ENCODE measurements around the gene GPC2. TPM values are rescaled to one million over a fixed set of nuclear protein-coding genes. Genes with fewer than 3 reads are reported as not detected.
"Not testable (repeated sequence)": the region's sequence is repeated elsewhere in the genome, so short reads cannot be mapped to it uniquely, and the experiment has no call there.

GPC2 gene, protein sequence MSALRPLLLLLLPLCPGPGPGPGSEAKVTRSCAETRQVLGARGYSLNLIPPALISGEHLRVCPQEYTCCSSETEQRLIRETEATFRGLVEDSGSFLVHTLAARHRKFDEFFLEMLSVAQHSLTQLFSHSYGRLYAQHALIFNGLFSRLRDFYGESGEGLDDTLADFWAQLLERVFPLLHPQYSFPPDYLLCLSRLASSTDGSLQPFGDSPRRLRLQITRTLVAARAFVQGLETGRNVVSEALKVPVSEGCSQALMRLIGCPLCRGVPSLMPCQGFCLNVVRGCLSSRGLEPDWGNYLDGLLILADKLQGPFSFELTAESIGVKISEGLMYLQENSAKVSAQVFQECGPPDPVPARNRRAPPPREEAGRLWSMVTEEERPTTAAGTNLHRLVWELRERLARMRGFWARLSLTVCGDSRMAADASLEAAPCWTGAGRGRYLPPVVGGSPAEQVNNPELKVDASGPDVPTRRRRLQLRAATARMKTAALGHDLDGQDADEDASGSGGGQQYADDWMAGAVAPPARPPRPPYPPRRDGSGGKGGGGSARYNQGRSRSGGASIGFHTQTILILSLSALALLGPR
- total RNA-seq, result 1 to 10 TPM; 1.8 to 5.0 TPM

DNA sequence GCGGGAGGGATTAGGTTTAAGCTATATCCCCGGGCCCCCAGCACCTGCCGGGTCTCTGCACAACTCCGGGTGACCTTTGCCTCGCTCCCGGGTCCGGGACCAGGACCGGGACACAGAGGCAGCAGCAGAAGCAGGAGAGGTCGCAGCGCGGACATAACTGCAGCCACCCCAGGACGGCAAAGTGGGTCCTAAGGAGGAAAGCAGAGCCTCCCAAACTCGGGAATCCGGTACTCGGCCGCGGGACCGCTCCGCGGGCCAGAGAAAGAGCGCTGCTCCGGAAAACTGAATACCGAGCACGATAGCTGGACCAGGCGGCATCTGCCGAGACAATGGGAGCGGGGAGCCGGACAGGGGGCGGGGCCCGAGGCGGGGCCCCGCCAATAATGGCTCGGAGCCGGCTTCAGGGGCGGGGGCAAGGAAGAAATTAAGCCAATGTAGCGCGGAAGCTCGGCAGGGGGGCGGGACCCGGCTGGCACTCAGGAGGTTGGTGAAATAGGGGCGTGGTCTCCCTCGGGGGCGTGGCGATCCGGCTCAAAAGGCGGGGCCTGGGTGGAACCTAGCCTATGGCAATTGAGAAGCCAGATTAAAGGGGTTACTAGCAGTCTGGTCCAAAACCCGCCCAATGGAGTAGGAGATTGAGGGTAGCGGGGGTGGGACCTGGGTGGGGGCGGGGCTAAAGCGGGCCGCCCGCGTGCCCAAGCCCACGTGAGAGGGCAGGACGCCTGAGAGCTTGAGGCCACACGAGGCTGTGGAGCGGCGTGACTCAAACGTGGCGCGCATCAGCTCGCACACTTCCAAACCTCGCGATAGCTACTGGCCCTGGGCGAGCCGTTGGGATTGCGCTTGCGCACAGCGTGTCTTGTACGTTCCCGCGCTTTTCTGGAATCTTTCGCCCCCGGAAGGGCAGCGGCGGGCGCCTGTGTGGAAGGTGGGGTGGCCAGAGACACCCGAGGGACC, at the start of gene GPC2, which contains the start of gene STAG3:
TSS of gene GPC2 (minus strand) at position 337 of the 957 bp plus-strand sequence. CDS start at position 155, 182 bp downstream.
TSS of gene STAG3 (plus strand) at position 874 of the 957 bp plus-strand sequence. CDS start 2,639 bp downstream, outside the sequence.
- DNase-seq (ENCODE audit: low spot score) (peak; percentile 78), ATAC-seq (ENCODE audit: insufficient number of reproducible peaks, low FRiP score, low read depth) (peak; percentile 86)
- TF ChIP-seq, protein P1, sequence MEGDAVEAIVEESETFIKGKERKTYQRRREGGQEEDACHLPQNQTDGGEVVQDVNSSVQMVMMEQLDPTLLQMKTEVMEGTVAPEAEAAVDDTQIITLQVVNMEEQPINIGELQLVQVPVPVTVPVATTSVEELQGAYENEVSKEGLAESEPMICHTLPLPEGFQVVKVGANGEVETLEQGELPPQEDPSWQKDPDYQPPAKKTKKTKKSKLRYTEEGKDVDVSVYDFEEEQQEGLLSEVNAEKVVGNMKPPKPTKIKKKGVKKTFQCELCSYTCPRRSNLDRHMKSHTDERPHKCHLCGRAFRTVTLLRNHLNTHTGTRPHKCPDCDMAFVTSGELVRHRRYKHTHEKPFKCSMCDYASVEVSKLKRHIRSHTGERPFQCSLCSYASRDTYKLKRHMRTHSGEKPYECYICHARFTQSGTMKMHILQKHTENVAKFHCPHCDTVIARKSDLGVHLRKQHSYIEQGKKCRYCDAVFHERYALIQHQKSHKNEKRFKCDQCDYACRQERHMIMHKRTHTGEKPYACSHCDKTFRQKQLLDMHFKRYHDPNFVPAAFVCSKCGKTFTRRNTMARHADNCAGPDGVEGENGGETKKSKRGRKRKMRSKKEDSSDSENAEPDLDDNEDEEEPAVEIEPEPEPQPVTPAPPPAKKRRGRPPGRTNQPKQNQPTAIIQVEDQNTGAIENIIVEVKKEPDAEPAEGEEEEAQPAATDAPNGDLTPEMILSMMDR (IDR thresholded peaks at IDR 0.05), result no peak
- no peaks in the 10 kb centered on the region for H3K36me3 ChIP-seq
- H3K27ac ChIP-seq, result no peak within 1 kb of the TSS
- H3K4me1 ChIP-seq (ENCODE audit: control insufficient read depth in 1 of 2, low read depth in 2 of 2), result peaks cover 6 to 14% of the 10 kb centered on the region in 2 donors
- H3K4me3 ChIP-seq, result peak within 1 kb of the TSS; percentile 84
- no peaks in the 10 kb centered on the region for H3K27me3 ChIP-seq (replicated peaks; ENCODE audit: insufficient read depth)
- H3K9me3 ChIP-seq, result no peaks in the 10 kb centered on the region

- H3K36me3 ChIP-seq; H3K4me3 ChIP-seq; H3K4me1 ChIP-seq (ENCODE audit: control insufficient read depth in 1 of 2, low read depth in 2 of 2); ATAC-seq (ENCODE audit: insufficient number of reproducible peaks, low FRiP score, low read depth); H3K27ac ChIP-seq; DNase-seq (ENCODE audit: low spot score); H3K9me3 ChIP-seq; H3K27me3 ChIP-seq (replicated peaks; ENCODE audit: insufficient read depth): not testable (repeated sequence)
Measured at GRCh38 chr7:100224891-100225290, 47.7 kb upstream of the GPC2 start.

DNA sequence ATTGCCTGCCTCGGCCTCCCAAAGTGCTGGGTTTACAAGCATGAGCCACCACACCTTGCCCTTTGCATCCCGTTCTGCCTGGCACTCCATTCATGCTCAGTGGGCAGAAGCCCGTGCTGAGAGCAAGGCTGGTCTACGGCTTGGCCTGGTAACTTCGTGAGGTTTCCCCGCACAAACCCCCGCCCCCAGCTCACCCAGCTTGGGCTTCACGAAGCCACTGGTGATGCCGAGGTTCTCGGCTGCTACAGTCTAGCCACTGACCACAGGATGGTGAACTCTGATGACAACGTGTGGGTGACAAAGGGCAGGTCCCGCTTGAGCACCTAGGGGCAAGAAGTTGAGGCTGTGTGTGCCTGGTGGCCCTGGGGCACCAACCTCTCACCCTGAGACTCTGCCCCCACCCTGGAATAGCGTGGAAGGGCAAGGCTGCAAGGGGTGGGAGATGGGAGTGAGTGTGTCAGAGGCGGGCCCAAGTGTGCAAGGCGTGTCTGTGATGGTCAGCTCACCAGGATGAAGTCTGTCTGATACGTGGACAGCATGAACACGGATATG, 46.3 kb upstream of the GPC2 start:
- not testable (repeated sequence) for H3K9me3 ChIP-seq; H3K27me3 ChIP-seq (replicated peaks; ENCODE audit: insufficient read depth); ATAC-seq (ENCODE audit: insufficient number of reproducible peaks, low FRiP score, low read depth); DNase-seq (ENCODE audit: low spot score); H3K36me3 ChIP-seq; H3K4me3 ChIP-seq; H3K27ac ChIP-seq; H3K4me1 ChIP-seq (ENCODE audit: control insufficient read depth in 1 of 2, low read depth in 2 of 2)

DNA sequence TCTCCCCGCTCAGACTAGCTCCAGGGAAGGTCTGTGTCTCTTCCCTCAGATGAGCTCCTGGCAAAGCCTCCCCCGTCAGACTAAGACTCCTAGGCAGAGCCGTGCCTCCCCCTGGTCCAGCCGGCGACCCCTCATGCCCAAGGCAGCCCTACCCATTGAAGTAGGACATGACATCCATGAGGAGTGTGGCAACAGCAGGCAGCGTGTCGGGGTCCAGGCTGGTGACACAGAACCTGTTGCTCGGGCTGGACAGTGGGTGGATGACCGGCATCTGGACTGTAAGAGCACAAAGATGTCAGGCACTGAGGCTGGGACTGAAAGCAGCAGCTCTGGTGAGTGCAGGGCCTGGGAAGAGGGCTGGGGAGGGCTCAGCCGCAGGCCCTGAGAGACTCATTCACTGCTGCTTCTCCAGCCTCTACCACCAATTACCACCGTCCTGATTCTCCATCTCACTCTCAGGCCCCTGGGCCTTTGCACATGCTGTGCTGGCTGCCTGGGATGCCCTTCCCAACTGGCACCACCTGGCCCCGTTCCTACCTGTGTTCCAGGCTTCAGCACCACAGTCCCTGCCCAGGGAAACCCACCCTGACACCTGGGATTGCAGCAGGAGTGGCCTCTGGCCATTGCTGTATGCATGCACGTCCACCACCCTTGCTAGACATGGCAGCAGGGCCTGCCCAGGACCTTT, 45.4 kb upstream of the GPC2 start:
- no peaks in the 10 kb centered on the region for H3K36me3 ChIP-seq
- no peak overlapping the region for H3K27ac ChIP-seq
- H3K4me3 ChIP-seq, result no peak overlapping the region
- no peak for ATAC-seq (ENCODE audit: insufficient number of reproducible peaks, low FRiP score, low read depth)
- H3K27me3 ChIP-seq (replicated peaks; ENCODE audit: insufficient read depth), result no peaks in the 10 kb centered on the region
- no peak for DNase-seq (ENCODE audit: low spot score)
- no peaks in the 10 kb centered on the region for H3K4me1 ChIP-seq (ENCODE audit: control insufficient read depth in 1 of 2, low read depth in 2 of 2)
- no peaks in the 10 kb centered on the region for H3K9me3 ChIP-seq
- TF ChIP-seq, protein P1 (IDR thresholded peaks at IDR 0.05), result no peak

- no peak for ATAC-seq (ENCODE audit: insufficient number of reproducible peaks, low FRiP score, low read depth)
- Histone ChIP-seq H3K9me3 (no peaks in the 10 kb centered on the region), H3K27ac (no peak overlapping the region), H3K27me3 (replicated peaks; ENCODE audit: insufficient read depth) (no peaks in the 10 kb centered on the region), H3K4me3 (no peak overlapping the region), H3K36me3 (no peaks in the 10 kb centered on the region), H3K4me1 (ENCODE audit: control insufficient read depth in 1 of 2, low read depth in 2 of 2) (no peaks in the 10 kb centered on the region)
- DNase-seq (ENCODE audit: low spot score), result no peak
- TF ChIP-seq, protein P1 (IDR thresholded peaks at IDR 0.05), result no peak
Measured at GRCh38 chr7:100221767-100222444, 44.7 kb upstream of the GPC2 start.
